ENCODE data around the gene SHISA9.

Gene SHISA9

DNA sequence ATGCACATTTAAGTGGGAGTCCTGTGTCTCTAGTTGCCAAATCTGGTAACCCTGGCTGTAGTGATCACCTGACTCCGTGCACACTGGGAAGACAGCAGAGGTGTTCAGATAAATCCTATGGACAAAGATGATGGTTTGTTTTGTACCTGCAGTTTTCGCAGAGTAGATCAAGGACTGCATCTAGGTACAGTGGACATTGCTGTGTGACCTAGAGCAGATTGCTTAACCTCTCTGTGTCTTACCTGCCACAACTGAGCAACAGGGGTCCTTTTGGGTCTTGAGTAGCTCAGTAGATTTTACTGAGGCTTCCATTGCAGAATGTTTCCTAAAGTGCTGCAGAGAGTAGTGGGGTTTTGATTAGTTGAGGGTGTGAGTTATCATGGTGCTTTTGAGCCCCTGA lies 160.8 kb downstream of the SHISA9 start:
- H3K27ac ChIP-seq (ENCODE audit: low read length): no peak overlapping the region
- H3K79me2 ChIP-seq (ENCODE audit: low read length): no peaks in the 10 kb centered on the region
- H2AFZ ChIP-seq (ENCODE audit: low read depth, low read length): no peak overlapping the region
- no peaks in the 10 kb centered on the region for H3K36me3 ChIP-seq (replicated peaks; ENCODE audit: low read depth, low read length)
- no peaks in the 10 kb centered on the region for H4K20me1 ChIP-seq (ENCODE audit: insufficient read depth, low read length)
- no peak overlapping the region for H3K9ac ChIP-seq (ENCODE audit: low read length)
- no peak for TF ChIP-seq EZH2phosphoT487 (IDR thresholded peaks at IDR 0.05; ENCODE audit: low read depth)
- TF ChIP-seq, protein P1, sequence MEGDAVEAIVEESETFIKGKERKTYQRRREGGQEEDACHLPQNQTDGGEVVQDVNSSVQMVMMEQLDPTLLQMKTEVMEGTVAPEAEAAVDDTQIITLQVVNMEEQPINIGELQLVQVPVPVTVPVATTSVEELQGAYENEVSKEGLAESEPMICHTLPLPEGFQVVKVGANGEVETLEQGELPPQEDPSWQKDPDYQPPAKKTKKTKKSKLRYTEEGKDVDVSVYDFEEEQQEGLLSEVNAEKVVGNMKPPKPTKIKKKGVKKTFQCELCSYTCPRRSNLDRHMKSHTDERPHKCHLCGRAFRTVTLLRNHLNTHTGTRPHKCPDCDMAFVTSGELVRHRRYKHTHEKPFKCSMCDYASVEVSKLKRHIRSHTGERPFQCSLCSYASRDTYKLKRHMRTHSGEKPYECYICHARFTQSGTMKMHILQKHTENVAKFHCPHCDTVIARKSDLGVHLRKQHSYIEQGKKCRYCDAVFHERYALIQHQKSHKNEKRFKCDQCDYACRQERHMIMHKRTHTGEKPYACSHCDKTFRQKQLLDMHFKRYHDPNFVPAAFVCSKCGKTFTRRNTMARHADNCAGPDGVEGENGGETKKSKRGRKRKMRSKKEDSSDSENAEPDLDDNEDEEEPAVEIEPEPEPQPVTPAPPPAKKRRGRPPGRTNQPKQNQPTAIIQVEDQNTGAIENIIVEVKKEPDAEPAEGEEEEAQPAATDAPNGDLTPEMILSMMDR (IDR thresholded peaks at IDR 0.05; ENCODE audit: low read depth, low read length): no peak
- H3K27me3 ChIP-seq (ENCODE audit: low read depth, low read length): no peaks in the 10 kb centered on the region
- no peak overlapping the region for H3K4me2 ChIP-seq (ENCODE audit: low read length)
- H3K4me3 ChIP-seq (ENCODE audit: low read length): no peak overlapping the region
- no peaks in the 10 kb centered on the region for H3K4me1 ChIP-seq (ENCODE audit: low read length)
- H3K9me3 ChIP-seq (ENCODE audit: insufficient read depth, low read length): no peaks in the 10 kb centered on the region

- H3K27ac ChIP-seq (ENCODE audit: low read length): no peak overlapping the region
Measured at GRCh38 chr16:13063457-13063856, 162.1 kb downstream of the SHISA9 start.

GRCh38 chr16:13064821-13065220 lies 163.4 kb downstream of the SHISA9 start:
- Histone ChIP-seq H3K4me2 (ENCODE audit: low read length) (no peak overlapping the region), H4K20me1 (ENCODE audit: insufficient read depth, low read length) (no peaks in the 10 kb centered on the region), H3K27me3 (ENCODE audit: low read depth, low read length) (no peaks in the 10 kb centered on the region), H2AFZ (ENCODE audit: low read depth, low read length) (no peak overlapping the region), H3K27ac (ENCODE audit: low read length) (no peak overlapping the region), H3K9ac (ENCODE audit: low read length) (no peak overlapping the region), H3K4me1 (ENCODE audit: low read length) (no peaks in the 10 kb centered on the region), H3K9me3 (ENCODE audit: insufficient read depth, low read length) (no peaks in the 10 kb centered on the region), H3K36me3 (replicated peaks; ENCODE audit: low read depth, low read length) (no peaks in the 10 kb centered on the region), H3K79me2 (ENCODE audit: low read length) (no peaks in the 10 kb centered on the region), H3K4me3 (ENCODE audit: low read length) (no peak overlapping the region)
- no peak for TF ChIP-seq EZH2phosphoT487 (IDR thresholded peaks at IDR 0.05; ENCODE audit: low read depth)
- TF ChIP-seq, protein P1 (IDR thresholded peaks at IDR 0.05; ENCODE audit: low read depth, low read length): no peak

More at GRCh38 chr16:13063457-13063856, 162.1 kb downstream of the SHISA9 start:
- H3K36me3 ChIP-seq (replicated peaks; ENCODE audit: low read depth, low read length): no peaks in the 10 kb centered on the region
- no peak overlapping the region for H2AFZ ChIP-seq (ENCODE audit: low read depth, low read length)
- no peaks in the 10 kb centered on the region for H3K79me2 ChIP-seq (ENCODE audit: low read length)
- no peaks in the 10 kb centered on the region for H4K20me1 ChIP-seq (ENCODE audit: insufficient read depth, low read length)
- no peaks in the 10 kb centered on the region for H3K9me3 ChIP-seq (ENCODE audit: insufficient read depth, low read length)
- H3K4me3 ChIP-seq (ENCODE audit: low read length): no peak overlapping the region
- no peaks in the 10 kb centered on the region for H3K27me3 ChIP-seq (ENCODE audit: low read depth, low read length)
- no peak for TF ChIP-seq EZH2phosphoT487 (IDR thresholded peaks at IDR 0.05; ENCODE audit: low read depth)
- TF ChIP-seq, protein P1 (IDR thresholded peaks at IDR 0.05; ENCODE audit: low read depth, low read length): no peak
- H3K4me1 ChIP-seq (ENCODE audit: low read length): no peaks in the 10 kb centered on the region
- no peak overlapping the region for H3K9ac ChIP-seq (ENCODE audit: low read length)
- H3K4me2 ChIP-seq (ENCODE audit: low read length): no peak overlapping the region

- Histone ChIP-seq H3K36me3 (replicated peaks; ENCODE audit: low read depth, low read length) (no peaks in the 10 kb centered on the region), H3K4me1 (ENCODE audit: low read length) (no peaks in the 10 kb centered on the region), H4K20me1 (ENCODE audit: insufficient read depth, low read length) (no peaks in the 10 kb centered on the region), H3K4me3 (ENCODE audit: low read length) (no peak overlapping the region), H2AFZ (ENCODE audit: low read depth, low read length) (no peak overlapping the region), H3K9ac (ENCODE audit: low read length) (no peak overlapping the region), H3K4me2 (ENCODE audit: low read length) (no peak overlapping the region), H3K79me2 (ENCODE audit: low read length) (no peaks in the 10 kb centered on the region), H3K9me3 (ENCODE audit: insufficient read depth, low read length) (no peaks in the 10 kb centered on the region), H3K27ac (ENCODE audit: low read length) (no peak overlapping the region), H3K27me3 (ENCODE audit: low read depth, low read length) (no peaks in the 10 kb centered on the region)
- TF ChIP-seq, protein P1 (IDR thresholded peaks at IDR 0.05; ENCODE audit: low read depth, low read length): no peak
- TF ChIP-seq EZH2phosphoT487 (IDR thresholded peaks at IDR 0.05; ENCODE audit: low read depth): no peak
Measured at GRCh38 chr16:13067648-13068047, 166.2 kb downstream of the SHISA9 start.
